ENCODE results near the gene LPIN1.
"Not testable (repeated sequence)": the region's sequence is repeated elsewhere in the genome, so short reads cannot be mapped to it uniquely, and the experiment has no call there.

LPIN1 gene

GRCh38 chr2:11809586-11810236 lies 63.3 kb downstream of the LPIN1 start:
- no peak for TF ChIP-seq CTCF (IDR thresholded peaks at IDR 0.05; ENCODE audit: borderline replicate concordance, insufficient read depth, low read depth, low read length)
- no peak overlapping the region for H3K4me3 ChIP-seq (ENCODE audit: low read depth, low read length)

- no peak for TF ChIP-seq CTCF (IDR thresholded peaks at IDR 0.05; ENCODE audit: borderline replicate concordance, insufficient read depth, low read depth, low read length)
- H3K4me3 ChIP-seq (ENCODE audit: low read depth, low read length) = no peak overlapping the region
Observed at GRCh38 chr2:11810237-11810977, 64.0 kb downstream of the LPIN1 start.

- no peak overlapping the region for H3K4me3 ChIP-seq (ENCODE audit: low read depth, low read length)
- no peak for TF ChIP-seq CTCF (IDR thresholded peaks at IDR 0.05; ENCODE audit: borderline replicate concordance, insufficient read depth, low read depth, low read length)
Observed at GRCh38 chr2:11811036-11811654, 64.7 kb downstream of the LPIN1 start.

- no peak for TF ChIP-seq CTCF (IDR thresholded peaks at IDR 0.05; ENCODE audit: borderline replicate concordance, insufficient read depth, low read depth, low read length)
- H3K4me3 ChIP-seq (ENCODE audit: low read depth, low read length) = no peak overlapping the region
Observed at GRCh38 chr2:11812466-11813248, 66.2 kb downstream of the LPIN1 start.

- not testable (repeated sequence) for H3K4me3 ChIP-seq (ENCODE audit: low read depth, low read length)
Observed at GRCh38 chr2:11813345-11813744, 66.9 kb downstream of the LPIN1 start.

GRCh38 chr2:11813951-11814350 lies 67.5 kb downstream of the LPIN1 start:
- no peak overlapping the region for H3K4me3 ChIP-seq (ENCODE audit: low read depth, low read length)

More at GRCh38 chr2:11813951-11814350, 67.5 kb downstream of the LPIN1 start:
- no peak for TF ChIP-seq CTCF (IDR thresholded peaks at IDR 0.05; ENCODE audit: borderline replicate concordance, insufficient read depth, low read depth, low read length)

All from GM12875 (cell line).